ENCODE data around the gene FCRL5. TPM values are rescaled to one million over a fixed set of nuclear protein-coding genes. Genes with fewer than 3 reads are reported as not detected.
A peak's percentile ranks its signal among the peaks of the same experiment; 100 is the strongest.

Gene FCRL5
- total and polyA plus RNA-seq, 7 donors: 0.01 to 0.46 (median 0.07) TPM; not detected in 2

DNA sequence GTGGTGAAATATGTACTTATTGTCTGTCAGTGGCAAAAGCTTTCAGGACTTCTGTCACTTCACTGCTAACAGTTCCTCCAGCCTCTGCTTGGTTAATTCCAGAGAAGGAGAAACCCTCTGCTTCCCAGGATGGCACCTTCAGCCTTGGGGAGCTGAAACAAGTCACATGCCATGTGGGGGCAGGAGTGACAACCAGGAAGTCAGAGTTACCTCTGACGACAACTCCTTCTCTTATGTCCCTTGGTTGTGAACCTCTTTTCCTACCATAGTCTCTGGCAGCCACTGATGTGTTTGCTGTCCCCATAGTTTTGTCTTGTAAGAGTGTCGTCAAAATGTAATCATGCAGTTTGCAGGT, 53.6 kb downstream of the FCRL5 start:
- H3K4me3 ChIP-seq: no peak overlapping the region
- intact Hi-C loops (cut with DNase I): loop anchor here (5.0 to 10.0 kb wide), 2 partner anchors 121 to 334 kb away; no protein-coding TSS in a partner anchor
- TF ChIP-seq, protein P1, sequence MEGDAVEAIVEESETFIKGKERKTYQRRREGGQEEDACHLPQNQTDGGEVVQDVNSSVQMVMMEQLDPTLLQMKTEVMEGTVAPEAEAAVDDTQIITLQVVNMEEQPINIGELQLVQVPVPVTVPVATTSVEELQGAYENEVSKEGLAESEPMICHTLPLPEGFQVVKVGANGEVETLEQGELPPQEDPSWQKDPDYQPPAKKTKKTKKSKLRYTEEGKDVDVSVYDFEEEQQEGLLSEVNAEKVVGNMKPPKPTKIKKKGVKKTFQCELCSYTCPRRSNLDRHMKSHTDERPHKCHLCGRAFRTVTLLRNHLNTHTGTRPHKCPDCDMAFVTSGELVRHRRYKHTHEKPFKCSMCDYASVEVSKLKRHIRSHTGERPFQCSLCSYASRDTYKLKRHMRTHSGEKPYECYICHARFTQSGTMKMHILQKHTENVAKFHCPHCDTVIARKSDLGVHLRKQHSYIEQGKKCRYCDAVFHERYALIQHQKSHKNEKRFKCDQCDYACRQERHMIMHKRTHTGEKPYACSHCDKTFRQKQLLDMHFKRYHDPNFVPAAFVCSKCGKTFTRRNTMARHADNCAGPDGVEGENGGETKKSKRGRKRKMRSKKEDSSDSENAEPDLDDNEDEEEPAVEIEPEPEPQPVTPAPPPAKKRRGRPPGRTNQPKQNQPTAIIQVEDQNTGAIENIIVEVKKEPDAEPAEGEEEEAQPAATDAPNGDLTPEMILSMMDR (IDR thresholded peaks at IDR 0.05): no peak
- H3K36me3 ChIP-seq (ENCODE audit: insufficient read depth in 1 of 2, low read depth in 1 of 2): no peaks in the 10 kb centered on the region
- ATAC-seq (no peak), DNase-seq (no peak)
- WGBS, 3 donors: 76 to 82% (median 78%) methylated on average over 2 of the region's 2 CpGs
- H3K9me3 ChIP-seq: no peaks in the 10 kb centered on the region
- no peak overlapping the region for H3K27ac ChIP-seq
- peaks cover 0 to 5% (median 2%) of the 10 kb centered on the region in 3 donors for H3K27me3 ChIP-seq (ENCODE audit: insufficient read depth in 3 of 3, low read length in 2 of 3)
- H3K4me1 ChIP-seq: no peaks in the 10 kb centered on the region

DNA sequence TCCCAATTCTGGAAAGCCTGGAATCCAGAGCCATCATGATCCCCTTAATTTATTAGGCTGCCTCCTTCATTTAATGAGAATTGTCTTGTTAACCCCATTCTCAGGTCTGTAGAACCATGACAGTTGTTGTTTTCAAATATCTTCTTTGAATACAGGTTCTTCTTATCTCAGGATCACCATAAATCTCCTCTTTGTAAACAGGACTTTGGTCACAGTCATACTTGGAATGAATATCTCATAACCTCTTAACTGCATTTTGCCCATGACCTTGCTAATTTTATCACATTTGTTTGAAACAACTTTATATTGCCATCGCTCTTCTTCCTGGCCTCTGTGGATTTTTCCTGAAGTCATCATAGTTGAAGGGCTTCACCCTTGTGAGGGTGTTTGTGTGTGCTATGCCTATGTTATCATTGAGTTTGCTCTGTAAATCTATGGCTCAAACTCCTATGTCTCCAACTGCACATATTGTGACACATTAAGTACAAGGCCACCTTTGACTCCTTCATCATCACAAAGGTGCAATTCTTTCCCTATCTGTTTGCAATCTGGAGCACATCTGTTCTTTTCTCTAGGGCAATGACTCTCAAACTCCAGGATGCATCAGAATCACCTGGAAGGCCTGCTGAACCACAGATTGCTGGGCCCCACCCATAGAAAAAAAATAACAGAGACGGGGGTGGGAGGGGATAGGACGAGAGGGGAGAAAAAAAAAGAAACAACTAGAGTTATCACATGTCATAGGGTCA, 54.2 kb downstream of the FCRL5 start:
- peaks cover 0 to 5% (median 2%) of the 10 kb centered on the region in 3 donors for H3K27me3 ChIP-seq (ENCODE audit: insufficient read depth in 3 of 3, low read length in 2 of 3)
- ATAC-seq (no peak), DNase-seq (no peak)
- TF ChIP-seq, protein P1 (IDR thresholded peaks at IDR 0.05): no peak
- no peaks in the 10 kb centered on the region for H3K36me3 ChIP-seq (ENCODE audit: insufficient read depth in 1 of 2, low read depth in 1 of 2)
- intact Hi-C loops (cut with DNase I): loop anchor here (5.0 to 10.0 kb wide), 2 partner anchors 121 to 333 kb away; no protein-coding TSS in a partner anchor
- no peaks in the 10 kb centered on the region for H3K4me1 ChIP-seq
- H3K27ac ChIP-seq: no peak overlapping the region
- no peaks in the 10 kb centered on the region for H3K9me3 ChIP-seq
- WGBS, 3 donors: 62 to 68% (median 65%) methylated on average over 3 of the region's 3 CpGs
- H3K4me3 ChIP-seq: no peak overlapping the region

DNA sequence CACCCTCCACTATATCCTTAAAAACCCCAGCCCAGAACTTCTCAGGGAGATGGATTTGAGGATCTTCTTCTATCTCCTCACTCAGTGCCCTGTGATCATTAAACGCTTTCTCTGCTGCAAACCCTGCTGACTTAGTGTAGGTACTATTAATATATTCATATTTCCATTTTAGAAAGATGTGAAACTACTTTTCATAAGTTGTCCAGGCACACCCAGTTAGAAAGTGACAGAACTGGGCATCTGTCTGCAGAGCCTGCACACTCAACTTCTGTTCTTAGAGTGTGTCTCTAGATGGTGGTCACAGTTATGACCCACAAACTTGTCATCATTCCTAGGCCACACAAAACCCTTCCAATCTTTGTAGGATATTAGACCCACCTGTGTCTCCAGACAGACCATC, 55.0 kb downstream of the FCRL5 start:
- 87 to 92% (median 91%) methylated on average over 1 of the region's 1 CpG for WGBS, 3 donors
- TF ChIP-seq, protein P1 (IDR thresholded peaks at IDR 0.05): no peak
- Histone ChIP-seq H3K4me1 (no peaks in the 10 kb centered on the region), H3K27ac (no peak overlapping the region), H3K4me3 (no peak overlapping the region), H3K27me3 (ENCODE audit: insufficient read depth in 3 of 3, low read length in 2 of 3) (peaks cover 0 to 5% (median 2%) of the 10 kb centered on the region in 3 donors), H3K36me3 (ENCODE audit: insufficient read depth in 1 of 2, low read depth in 1 of 2) (no peaks in the 10 kb centered on the region), H3K9me3 (no peaks in the 10 kb centered on the region)
- ATAC-seq: no peak
- no peak for DNase-seq
- intact Hi-C loops (cut with DNase I): loop anchor here (5.0 to 10.0 kb wide), 2 partner anchors 120 to 332 kb away; no protein-coding TSS in a partner anchor

DNA sequence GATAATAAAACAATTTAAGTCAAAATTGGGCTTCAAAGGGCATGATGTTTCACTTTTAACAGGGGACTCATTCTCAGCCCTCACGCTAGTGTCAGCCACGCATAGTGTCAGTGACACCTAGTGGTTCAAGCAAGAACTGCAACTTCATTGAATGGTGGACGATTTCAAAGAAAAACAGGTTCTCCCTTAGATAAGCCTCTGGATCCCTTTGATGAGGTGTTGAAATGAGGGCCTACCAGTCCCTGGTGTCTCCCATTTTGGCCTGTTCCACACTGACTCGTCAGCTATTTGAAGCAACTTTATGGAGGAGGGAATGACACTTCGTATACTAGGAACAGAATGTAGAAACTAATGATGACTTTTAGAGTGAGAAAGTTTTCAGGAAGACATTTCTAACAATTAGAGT, 56.2 kb downstream of the FCRL5 start:
- no peaks in the 10 kb centered on the region for H3K4me1 ChIP-seq
- H3K27ac ChIP-seq: no peak overlapping the region
- H3K36me3 ChIP-seq (ENCODE audit: insufficient read depth in 1 of 2, low read depth in 1 of 2): no peaks in the 10 kb centered on the region
- 15 to 18% (median 17%) methylated on average over 5 of the region's 5 CpGs for WGBS, 3 donors
- H3K4me3 ChIP-seq: no peak overlapping the region
- ATAC-seq: peak in 3 of 4 donors; percentile 43 to 67 (median 61)
- TF ChIP-seq, protein P1 (IDR thresholded peaks at IDR 0.05): peak; percentile 80
- H3K27me3 ChIP-seq (ENCODE audit: insufficient read depth in 3 of 3, low read length in 2 of 3): peaks cover 0 to 2% (median 0%) of the 10 kb centered on the region in 3 donors
- intact Hi-C loops (cut with DNase I): loop anchor here (5.0 to 10.0 kb wide), 2 partner anchors 119 to 331 kb away; no protein-coding TSS in a partner anchor
- no peak for DNase-seq
- no peaks in the 10 kb centered on the region for H3K9me3 ChIP-seq

Measured in psoas muscle (tissue), 8 donors.